NCI-H226 (cell line): ENCODE measurements around the gene SLC38A10.

Experiments used
- DNase-seq: peaks from one replicate; pipeline ENCODE4 v3.0.0-alpha.2; 2015

Gene SLC38A10

GRCh38 chr17:81295031-81295675 lies at the start of gene SLC38A10:
Gene SLC38A10, minus strand, starts transcription at chr17:81295307. Its CDS starts 386 bp downstream, at chr17:81294921.
- DNase-seq = peak; percentile 80

- no peak for DNase-seq
These were observed 47.4 kb upstream of the SLC38A10 start for GRCh38 chr17:81342269-81343070.

- no peak for DNase-seq
These were observed 46.6 kb upstream of the SLC38A10 start for GRCh38 chr17:81341516-81342268.

- no peak for DNase-seq
These were observed 45.8 kb upstream of the SLC38A10 start for GRCh38 chr17:81340607-81341515.

GRCh38 chr17:81339534-81340296 lies 44.6 kb upstream of the SLC38A10 start:
- no peak for DNase-seq

GRCh38 chr17:81339191-81339533 lies 44.1 kb upstream of the SLC38A10 start:
- DNase-seq = no peak

GRCh38 chr17:81338274-81339190 lies 43.4 kb upstream of the SLC38A10 start:
- no peak for DNase-seq

GRCh38 chr17:81337476-81337879 lies 42.4 kb upstream of the SLC38A10 start:
- no peak for DNase-seq

- no peak for DNase-seq
These were observed 41.8 kb upstream of the SLC38A10 start for GRCh38 chr17:81336930-81337325.

- no peak for DNase-seq
These were observed 41.3 kb upstream of the SLC38A10 start for GRCh38 chr17:81336296-81336929.

GRCh38 chr17:81335773-81336157 lies 40.7 kb upstream of the SLC38A10 start:
- DNase-seq = no peak

- DNase-seq = no peak
These were observed 40.1 kb upstream of the SLC38A10 start for GRCh38 chr17:81334987-81335772.

GRCh38 chr17:81334391-81334901 lies 39.3 kb upstream of the SLC38A10 start:
- DNase-seq = no peak

- DNase-seq = no peak
These were observed 38.7 kb upstream of the SLC38A10 start for GRCh38 chr17:81333616-81334368.

- DNase-seq = no peak
These were observed 37.9 kb upstream of the SLC38A10 start for GRCh38 chr17:81332914-81333528.

GRCh38 chr17:81332118-81332834 lies 37.2 kb upstream of the SLC38A10 start:
- no peak for DNase-seq

- DNase-seq = no peak
These were observed 36.5 kb upstream of the SLC38A10 start for GRCh38 chr17:81331527-81332043.
